Measurements from ENCODE around the gene SPAG4.

- TF ChIP-seq, protein P1, sequence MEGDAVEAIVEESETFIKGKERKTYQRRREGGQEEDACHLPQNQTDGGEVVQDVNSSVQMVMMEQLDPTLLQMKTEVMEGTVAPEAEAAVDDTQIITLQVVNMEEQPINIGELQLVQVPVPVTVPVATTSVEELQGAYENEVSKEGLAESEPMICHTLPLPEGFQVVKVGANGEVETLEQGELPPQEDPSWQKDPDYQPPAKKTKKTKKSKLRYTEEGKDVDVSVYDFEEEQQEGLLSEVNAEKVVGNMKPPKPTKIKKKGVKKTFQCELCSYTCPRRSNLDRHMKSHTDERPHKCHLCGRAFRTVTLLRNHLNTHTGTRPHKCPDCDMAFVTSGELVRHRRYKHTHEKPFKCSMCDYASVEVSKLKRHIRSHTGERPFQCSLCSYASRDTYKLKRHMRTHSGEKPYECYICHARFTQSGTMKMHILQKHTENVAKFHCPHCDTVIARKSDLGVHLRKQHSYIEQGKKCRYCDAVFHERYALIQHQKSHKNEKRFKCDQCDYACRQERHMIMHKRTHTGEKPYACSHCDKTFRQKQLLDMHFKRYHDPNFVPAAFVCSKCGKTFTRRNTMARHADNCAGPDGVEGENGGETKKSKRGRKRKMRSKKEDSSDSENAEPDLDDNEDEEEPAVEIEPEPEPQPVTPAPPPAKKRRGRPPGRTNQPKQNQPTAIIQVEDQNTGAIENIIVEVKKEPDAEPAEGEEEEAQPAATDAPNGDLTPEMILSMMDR (IDR thresholded peaks at IDR 0.05), result no peak
- TF ChIP-seq ZFX (IDR thresholded peaks at IDR 0.05; ENCODE audit: borderline replicate concordance), result no peak
Measured at GRCh38 chr20:35627121-35627520, 11.5 kb downstream of the SPAG4 start.
